GM18526 (cell line): ENCODE data around the gene CENPP.

Experiments used
- POLR2A ChIP-seq: IDR thresholded peaks from 3 replicates; pipeline ENCODE4 v1.6.1; 2011; ENCODE audit not compliant: insufficient read length; ENCODE audit errors: extremely low read depth

The CENPP gene

DNA sequence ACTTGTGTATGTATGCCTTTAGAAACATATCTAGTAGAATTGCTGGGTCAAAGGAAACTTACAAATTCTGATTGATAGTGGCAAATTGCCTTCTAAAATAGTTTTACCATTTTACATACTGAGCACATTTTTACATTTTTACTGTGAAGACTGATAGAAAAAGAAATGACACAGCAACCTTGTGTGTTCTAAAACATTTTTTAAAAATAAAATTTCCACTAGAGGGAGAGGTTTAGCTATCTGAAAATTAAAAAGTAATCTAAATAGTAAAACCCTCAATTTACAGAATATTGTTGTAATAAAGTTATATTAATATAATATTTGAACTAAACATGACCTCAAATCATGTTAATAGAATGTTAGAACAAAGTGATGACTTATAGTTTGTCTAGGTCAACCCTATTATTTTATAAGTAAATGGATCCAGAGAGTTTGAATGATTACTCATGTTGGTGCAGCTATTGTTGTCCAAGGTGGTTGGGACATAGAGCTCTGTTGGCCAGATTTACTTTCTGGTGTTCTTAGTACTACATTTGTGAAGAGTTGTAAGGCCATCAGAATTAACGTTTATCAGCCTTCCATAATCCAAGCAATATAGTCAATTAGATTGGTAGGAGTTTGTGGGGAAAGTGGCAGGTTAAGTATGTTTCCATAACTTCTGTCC is 17.2 kb downstream of the CENPP start:
- TF ChIP-seq POLR2A = no peak

DNA sequence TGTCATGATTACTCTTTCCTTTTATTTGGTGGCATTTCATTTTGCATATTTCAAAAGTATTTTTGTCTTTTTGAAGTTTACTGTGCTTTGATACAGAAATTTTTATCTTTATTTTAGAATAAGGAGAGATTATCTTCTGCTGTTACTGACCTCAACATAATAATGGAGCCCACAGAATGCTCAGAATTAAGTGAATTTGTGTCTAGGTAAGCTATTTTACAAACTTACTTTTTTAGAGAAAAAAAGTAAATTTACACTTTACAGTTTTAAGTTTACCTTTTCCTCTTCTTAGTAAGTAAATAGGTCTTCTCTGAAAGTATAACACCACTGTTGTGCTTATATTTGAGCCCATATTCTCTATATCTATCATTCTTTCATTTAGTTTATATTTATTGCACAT is 19.8 kb downstream of the CENPP start:
- no peak for TF ChIP-seq POLR2A

DNA sequence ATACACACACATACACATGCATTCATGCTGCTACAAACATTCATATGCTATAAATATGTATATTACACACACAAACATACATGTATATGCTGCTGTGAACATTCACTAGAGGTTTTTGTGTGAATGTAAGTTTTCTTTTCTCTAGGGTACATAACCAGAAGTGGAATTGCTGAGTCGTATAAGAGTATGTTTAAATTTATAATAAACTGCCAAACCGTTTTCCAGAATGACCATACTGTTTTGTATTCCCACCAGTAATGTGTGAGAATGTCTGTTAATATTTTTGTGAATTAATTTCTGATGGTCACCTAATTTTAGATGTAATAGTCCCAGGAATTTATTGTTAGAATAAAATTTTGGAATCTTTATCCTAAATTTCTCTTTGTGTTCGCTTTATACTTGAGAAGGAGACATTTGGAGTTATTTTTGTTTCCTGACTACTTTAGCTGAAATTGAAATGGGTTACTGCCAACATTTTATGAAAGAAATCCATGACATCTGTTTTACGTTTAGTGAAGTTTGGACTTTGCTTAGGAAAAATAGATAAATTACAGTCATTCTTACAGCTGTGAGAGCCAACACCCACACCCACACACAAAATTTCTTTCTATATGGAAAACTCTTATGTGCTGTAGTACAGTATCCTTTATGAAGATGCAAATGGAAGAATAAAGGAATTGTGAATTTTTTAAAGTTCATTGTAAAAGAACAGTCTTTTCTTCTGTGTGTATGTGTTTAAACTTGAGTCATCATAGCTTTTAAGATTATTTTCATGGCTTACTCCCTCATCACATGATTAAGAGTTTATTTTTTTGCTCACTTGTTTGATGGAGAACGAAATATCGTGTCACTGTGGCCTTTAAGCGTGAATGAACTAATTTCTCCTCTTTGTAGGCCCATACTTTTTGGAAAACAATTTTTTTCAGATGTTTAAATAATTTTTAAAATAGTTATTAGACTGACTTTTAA is 24.3 kb downstream of the CENPP start:
- no peak for TF ChIP-seq POLR2A

GRCh38 chr9:92350740-92351133 is 25.0 kb downstream of the CENPP start:
- no peak for TF ChIP-seq POLR2A

DNA sequence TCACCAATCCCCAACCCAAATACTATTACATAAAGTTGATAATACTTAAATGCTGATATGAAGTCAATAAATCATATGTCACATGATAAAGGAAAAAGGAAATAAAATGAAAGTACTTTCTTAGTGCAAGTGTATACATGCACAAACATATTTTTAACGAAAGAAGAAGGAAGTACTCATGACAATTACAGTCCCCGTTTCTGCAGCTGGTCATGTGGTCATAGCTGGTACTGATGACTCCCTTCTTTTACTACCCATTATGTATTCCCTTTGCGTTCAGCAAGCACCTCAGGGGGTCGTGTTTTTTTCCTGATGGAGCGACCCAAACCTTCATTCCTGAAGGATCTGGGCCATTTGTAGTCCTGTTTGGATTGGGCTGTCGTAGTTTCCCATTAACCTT is 27.3 kb downstream of the CENPP start:
- no peak for TF ChIP-seq POLR2A

GRCh38 chr9:92359394-92359995 is 33.7 kb downstream of the CENPP start:
- no peak for TF ChIP-seq POLR2A

DNA sequence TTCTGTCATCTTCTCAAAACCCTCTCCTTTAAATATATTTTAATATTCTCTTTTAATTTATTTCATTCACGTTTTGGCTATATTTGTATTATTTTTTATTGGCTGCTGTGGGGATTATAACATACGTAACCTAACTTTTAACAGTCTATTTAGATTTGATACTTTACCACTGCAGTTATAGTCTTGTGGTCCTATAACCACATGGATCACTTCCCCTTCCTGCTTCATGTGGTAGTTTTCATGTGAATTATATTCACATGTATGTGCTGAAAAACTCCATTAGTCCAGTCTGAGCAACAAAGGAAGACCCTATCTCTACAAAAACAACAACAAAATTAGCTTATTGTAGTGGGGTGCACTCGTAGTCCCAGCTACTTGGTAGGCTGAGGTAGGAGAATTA is 34.3 kb downstream of the CENPP start:
- TF ChIP-seq POLR2A = no peak

GRCh38 chr9:92369075-92369474 is 43.3 kb downstream of the CENPP start:
- no peak for TF ChIP-seq POLR2A

DNA sequence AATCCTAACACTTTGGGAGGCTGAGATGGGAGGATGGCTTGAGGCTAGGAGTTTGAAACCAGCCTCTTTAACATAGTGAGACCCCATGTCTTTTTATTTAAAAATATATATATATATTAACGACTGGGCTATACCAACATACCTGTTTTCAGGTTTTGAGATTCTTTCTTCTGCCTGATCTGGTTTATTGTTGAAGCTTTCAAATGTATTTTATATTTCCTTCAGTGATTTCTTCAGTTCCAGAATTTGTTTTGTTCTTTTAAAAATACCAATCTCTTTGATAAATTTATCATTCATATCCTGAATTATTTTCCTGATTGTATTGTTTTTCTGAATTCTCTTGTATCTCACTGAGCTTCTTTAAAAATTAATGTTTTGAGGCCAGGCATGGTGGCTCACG is 47.4 kb downstream of the CENPP start:
- no peak for TF ChIP-seq POLR2A

GRCh38 chr9:92377876-92378275 is 52.1 kb downstream of the CENPP start:
- TF ChIP-seq POLR2A = no peak

GRCh38 chr9:92378865-92379560 is 53.3 kb downstream of the CENPP start:
- TF ChIP-seq POLR2A = no peak

GRCh38 chr9:92380603-92381002 is 54.9 kb downstream of the CENPP start:
- TF ChIP-seq POLR2A = no peak

- no peak for TF ChIP-seq POLR2A
These were observed 56.0 kb downstream of the CENPP start for GRCh38 chr9:92381775-92382174.

DNA sequence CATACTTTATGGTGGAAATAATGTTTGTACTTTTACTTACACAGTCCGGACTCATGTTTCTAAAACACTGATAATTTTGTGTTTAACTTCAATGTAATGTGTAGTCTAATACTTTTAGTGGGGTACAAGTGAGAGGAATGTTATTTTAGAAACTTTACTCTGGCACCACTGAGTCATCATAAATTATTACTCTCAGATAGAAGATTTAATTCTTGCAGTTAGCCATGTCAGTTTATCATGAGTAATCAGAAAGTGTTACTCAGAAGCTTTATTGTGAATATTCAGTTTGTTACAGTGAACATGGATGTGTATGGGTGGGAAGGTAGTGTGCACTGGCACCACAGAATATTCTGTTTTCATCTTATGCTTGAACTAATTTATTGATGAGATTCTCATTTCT is 58.6 kb downstream of the CENPP start:
- TF ChIP-seq POLR2A = no peak

GRCh38 chr9:92385001-92385400 is 59.2 kb downstream of the CENPP start:
- no peak for TF ChIP-seq POLR2A
